ENCODE data around the gene PLEKHF1. TPM values are rescaled to one million over a fixed set of nuclear protein-coding genes. Genes with fewer than 3 reads are reported as not detected.
A peak's percentile ranks its signal among the peaks of the same experiment; 100 is the strongest.

PLEKHF1 gene
- total RNA-seq, 4 donors from 2014 or later: 8.6 to 38.8 (median 14.2) TPM

DNA sequence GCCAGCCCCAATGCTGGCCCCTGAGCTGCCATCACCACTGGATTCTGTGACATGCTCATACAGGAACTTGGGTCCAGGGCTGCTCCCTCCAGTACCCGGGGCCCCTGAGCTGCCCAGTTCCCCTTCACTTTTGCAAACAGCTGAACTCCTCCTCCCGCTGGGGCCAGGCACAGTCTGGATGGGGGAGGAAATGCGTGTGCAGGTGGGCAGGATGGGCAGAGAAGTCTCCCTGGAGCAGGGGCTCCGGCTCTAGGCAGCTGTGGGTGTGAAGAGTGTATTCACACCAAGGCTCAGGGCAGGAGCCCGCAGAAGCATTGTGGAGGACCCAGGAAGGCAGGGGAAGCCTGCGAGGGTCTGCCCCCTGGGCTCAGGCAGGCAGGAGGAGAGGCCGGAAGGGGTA, 46.8 kb upstream of the PLEKHF1 start:
- H3K36me3 ChIP-seq: peaks cover 0 to 7% (median 3%) of the 10 kb centered on the region in 4 donors

DNA sequence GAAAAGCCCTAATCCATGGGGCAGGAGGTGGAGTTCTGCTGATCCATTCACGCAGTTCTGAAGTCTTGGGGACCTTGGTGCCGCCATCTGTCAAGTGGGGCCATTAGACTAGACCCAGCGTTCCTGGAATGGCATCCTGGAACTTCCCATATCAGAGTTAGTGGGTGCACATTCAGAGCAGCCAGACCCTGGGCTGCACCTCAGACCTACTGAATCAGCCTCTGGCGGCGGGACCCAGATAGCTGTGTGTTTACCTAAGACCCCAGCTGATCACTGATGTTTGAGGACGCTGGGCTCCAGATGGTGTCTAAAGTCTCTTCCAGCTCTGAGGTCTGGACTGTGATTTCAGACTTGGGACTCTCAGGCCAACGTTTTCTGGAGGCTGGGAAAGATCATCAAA, 46.4 kb upstream of the PLEKHF1 start:
- Histone ChIP-seq H3K9me3 (no peaks in the 10 kb centered on the region), H3K36me3 (peaks cover 0 to 7% (median 1%) of the 10 kb centered on the region in 4 donors), H3K27me3 (no peaks in the 10 kb centered on the region), H3K4me3 (no peak overlapping the region), H3K27ac (no peak overlapping the region), H3K4me1 (no peaks in the 10 kb centered on the region)
- TF ChIP-seq, protein P1, sequence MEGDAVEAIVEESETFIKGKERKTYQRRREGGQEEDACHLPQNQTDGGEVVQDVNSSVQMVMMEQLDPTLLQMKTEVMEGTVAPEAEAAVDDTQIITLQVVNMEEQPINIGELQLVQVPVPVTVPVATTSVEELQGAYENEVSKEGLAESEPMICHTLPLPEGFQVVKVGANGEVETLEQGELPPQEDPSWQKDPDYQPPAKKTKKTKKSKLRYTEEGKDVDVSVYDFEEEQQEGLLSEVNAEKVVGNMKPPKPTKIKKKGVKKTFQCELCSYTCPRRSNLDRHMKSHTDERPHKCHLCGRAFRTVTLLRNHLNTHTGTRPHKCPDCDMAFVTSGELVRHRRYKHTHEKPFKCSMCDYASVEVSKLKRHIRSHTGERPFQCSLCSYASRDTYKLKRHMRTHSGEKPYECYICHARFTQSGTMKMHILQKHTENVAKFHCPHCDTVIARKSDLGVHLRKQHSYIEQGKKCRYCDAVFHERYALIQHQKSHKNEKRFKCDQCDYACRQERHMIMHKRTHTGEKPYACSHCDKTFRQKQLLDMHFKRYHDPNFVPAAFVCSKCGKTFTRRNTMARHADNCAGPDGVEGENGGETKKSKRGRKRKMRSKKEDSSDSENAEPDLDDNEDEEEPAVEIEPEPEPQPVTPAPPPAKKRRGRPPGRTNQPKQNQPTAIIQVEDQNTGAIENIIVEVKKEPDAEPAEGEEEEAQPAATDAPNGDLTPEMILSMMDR (IDR thresholded peaks at IDR 0.05): no peak
- no peak for TF ChIP-seq POLR2AphosphoS5 (IDR thresholded peaks at IDR 0.05)
- no peak for TF ChIP-seq POLR2A (IDR thresholded peaks at IDR 0.05)
- TF ChIP-seq EP300 (IDR thresholded peaks at IDR 0.05; ENCODE audit: low read depth): no peak
- 62% methylated on average over 7 of the region's 7 CpGs; no CpG with 5 or more reads in 1 of the 2 donors for WGBS, 2 donors (ENCODE audit: low coverage in 1 of 2)
- in situ Hi-C loops (cut with MboI; ENCODE audit: low pct_ligation_motif_present in 1 of 4, low pct_unique_long_range_greater_than_20kb in 1 of 4, low sequenced_read_pairs in 3 of 4) (loop anchor here in 2 of 4 donors (25.0 kb wide), 2 partner anchors 93 to 218 kb away; partner anchors contain the start of gene C19orf12 (in 1 of the 2)), intact Hi-C loops (cut with DNase I; ENCODE audit: low total_unique reads) (no loop called here)
- DNase-seq: no peak

More for the DNA sequence above, 46.8 kb upstream of the PLEKHF1 start:
- WGBS, 2 donors (ENCODE audit: low coverage in 1 of 2): 70% methylated on average over 7 of the region's 7 CpGs; no CpG with 5 or more reads in 1 of the 2 donors
- H3K4me1 ChIP-seq: no peaks in the 10 kb centered on the region
- in situ Hi-C loops (cut with MboI; ENCODE audit: low pct_ligation_motif_present in 1 of 4, low pct_unique_long_range_greater_than_20kb in 1 of 4, low sequenced_read_pairs in 3 of 4) (loop anchor here in 2 of 4 donors (25.0 kb wide), 2 partner anchors 94 to 219 kb away; partner anchors contain the start of gene C19orf12 (in 1 of the 2)), intact Hi-C loops (cut with DNase I; ENCODE audit: low total_unique reads) (no loop called here)
- no peak for DNase-seq
- no peak overlapping the region for H3K4me3 ChIP-seq
- no peaks in the 10 kb centered on the region for H3K27me3 ChIP-seq
- no peak overlapping the region for H3K27ac ChIP-seq
- TF ChIP-seq POLR2AphosphoS5 (IDR thresholded peaks at IDR 0.05) (no peak), EP300 (IDR thresholded peaks at IDR 0.05; ENCODE audit: low read depth) (no peak), POLR2A (IDR thresholded peaks at IDR 0.05) (no peak)
- TF ChIP-seq, protein P1 (IDR thresholded peaks at IDR 0.05): no peak
- no peaks in the 10 kb centered on the region for H3K9me3 ChIP-seq

DNA sequence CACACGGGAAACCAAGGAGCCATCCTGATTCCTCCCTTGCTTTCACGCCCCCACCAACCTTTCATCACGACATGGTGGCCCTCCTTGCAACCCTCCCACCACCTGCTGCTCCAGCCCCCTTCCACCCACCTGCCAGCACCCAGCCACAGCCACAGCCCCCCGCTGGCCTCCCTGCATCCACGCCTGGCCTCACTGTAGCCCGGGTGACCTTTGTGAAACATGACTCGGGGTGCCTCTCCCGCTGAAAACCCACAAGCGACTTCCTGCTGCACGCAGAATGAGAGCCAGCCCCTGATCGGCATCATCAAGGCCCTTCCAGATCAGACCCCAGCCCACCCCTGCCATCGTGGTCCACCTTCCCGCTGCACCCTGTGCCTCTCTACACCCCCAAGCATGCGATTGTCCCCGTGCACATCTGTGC, 44.3 kb upstream of the PLEKHF1 start:
- no peak overlapping the region for H3K27ac ChIP-seq
- peak; percentile 18 for DNase-seq
- intact Hi-C loops (cut with DNase I; ENCODE audit: low total_unique reads) (no loop called here), in situ Hi-C loops (cut with MboI; ENCODE audit: low pct_ligation_motif_present in 1 of 4, low pct_unique_long_range_greater_than_20kb in 1 of 4, low sequenced_read_pairs in 3 of 4) (loop anchor here in 2 of 4 donors (25.0 kb wide), 2 partner anchors 91 to 216 kb away; partner anchors contain the start of gene C19orf12 (in 1 of the 2))
- H3K27me3 ChIP-seq: no peaks in the 10 kb centered on the region
- no peak overlapping the region for H3K4me3 ChIP-seq
- H3K36me3 ChIP-seq: no peaks in the 10 kb centered on the region
- TF ChIP-seq POLR2AphosphoS5 (IDR thresholded peaks at IDR 0.05): no peak
- no peak for TF ChIP-seq EP300 (IDR thresholded peaks at IDR 0.05; ENCODE audit: low read depth)
- no peak for TF ChIP-seq POLR2A (IDR thresholded peaks at IDR 0.05)
- TF ChIP-seq, protein P1 (IDR thresholded peaks at IDR 0.05): no peak
- H3K9me3 ChIP-seq: no peaks in the 10 kb centered on the region
- 58% methylated on average over 15 of the region's 15 CpGs; no CpG with 5 or more reads in 1 of the 2 donors for WGBS, 2 donors (ENCODE audit: low coverage in 1 of 2)
- no peaks in the 10 kb centered on the region for H3K4me1 ChIP-seq

DNA sequence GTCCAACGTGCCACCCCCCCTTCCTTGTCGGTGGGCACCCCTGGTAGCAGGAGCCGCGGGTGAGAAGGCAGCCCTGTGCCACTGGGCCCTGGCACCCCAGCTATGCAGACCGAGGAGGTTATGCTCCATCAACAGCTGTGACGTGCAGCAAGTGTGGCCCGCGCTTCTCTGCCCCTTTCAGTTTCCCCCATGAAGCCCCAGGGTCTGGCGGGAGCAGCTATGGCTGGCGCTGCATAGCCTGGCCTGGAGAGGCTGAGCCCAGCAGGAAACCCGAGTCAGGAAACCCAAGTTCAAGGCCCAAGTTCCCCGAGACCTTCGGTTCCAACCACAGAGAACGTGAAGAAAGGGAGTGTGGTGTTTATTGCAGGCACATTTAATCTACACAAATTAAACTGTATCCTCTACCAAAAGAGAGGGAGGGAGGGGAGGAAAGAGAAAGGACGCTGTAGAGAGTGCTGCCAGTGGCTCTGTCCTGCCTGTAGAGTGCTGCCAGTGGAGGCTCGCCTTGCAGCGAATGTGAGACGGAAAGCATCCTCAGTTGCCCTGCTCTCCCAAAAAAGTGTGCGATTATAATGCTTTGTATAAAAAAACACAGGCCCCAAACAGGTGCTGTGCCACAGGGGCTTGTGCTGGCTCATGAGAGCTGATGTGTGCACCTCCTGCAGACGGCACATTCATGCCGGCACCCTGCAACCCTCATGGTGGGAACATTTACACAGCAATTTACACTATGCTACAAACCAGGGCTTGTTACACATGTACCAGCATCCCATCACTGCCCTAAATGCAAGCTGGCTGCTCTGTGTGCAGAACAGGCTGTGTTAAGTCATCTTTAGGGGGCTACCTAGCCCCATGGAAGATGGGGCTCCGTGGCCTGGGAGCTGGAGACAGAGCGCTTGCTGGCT, 42.8 kb upstream of the PLEKHF1 start:
- intact Hi-C loops (cut with DNase I; ENCODE audit: low total_unique reads): no loop called here
- H3K9me3 ChIP-seq: no peaks in the 10 kb centered on the region
- 67% methylated on average over 23 of the region's 23 CpGs; no CpG with 5 or more reads in 1 of the 2 donors for WGBS, 2 donors (ENCODE audit: low coverage in 1 of 2)
- H3K36me3 ChIP-seq: no peaks in the 10 kb centered on the region
- H3K4me3 ChIP-seq: no peak overlapping the region
- H3K27ac ChIP-seq: peak overlapping the region in 1 of 4 donors; percentile 12
- in situ Hi-C loops (cut with MboI; ENCODE audit: low pct_ligation_motif_present in 1 of 4, low pct_unique_long_range_greater_than_20kb in 1 of 4, low sequenced_read_pairs in 3 of 4): loop anchor here in 2 of 4 donors (25.0 kb wide), 2 partner anchors 90 to 215 kb away; partner anchors contain the start of gene C19orf12 (in 1 of the 2)
- DNase-seq: peak; percentile 11
- TF ChIP-seq, protein P1 (IDR thresholded peaks at IDR 0.05): no peak
- TF ChIP-seq POLR2A (IDR thresholded peaks at IDR 0.05) (no peak), POLR2AphosphoS5 (IDR thresholded peaks at IDR 0.05) (no peak), EP300 (IDR thresholded peaks at IDR 0.05; ENCODE audit: low read depth) (no peak)
- no peaks in the 10 kb centered on the region for H3K4me1 ChIP-seq
- no peaks in the 10 kb centered on the region for H3K27me3 ChIP-seq
